HFFc6 (cell line): ENCODE measurements around the gene PNPLA1. TPM values are rescaled to one million over a fixed set of nuclear protein-coding genes. Genes with fewer than 3 reads are reported as not detected.

ENCODE experiments used
- DNase-seq: peaks from one replicate; pipeline ENCODE4 v3.0.0-alpha.2; 2018
- H3K27ac Mint-ChIP-seq: 2 replicates; pipeline ENCODE4 v1.8.0; 2020; ENCODE audit warnings: mild to moderate bottlenecking, mixed read lengths
- H3K27me3 Mint-ChIP-seq: 2 replicates; pipeline ENCODE4 v1.8.0; 2021; ENCODE audit warnings: mild to moderate bottlenecking, moderate library complexity, mixed read lengths; ENCODE audit not compliant: insufficient read depth
- H3K36me3 Mint-ChIP-seq: 2 replicates; pipeline ENCODE4 v1.8.0; 2021; ENCODE audit warnings: low read depth, mixed read lengths
- H3K4me1 Mint-ChIP-seq: 2 replicates; pipeline ENCODE4 v1.8.0; 2020; ENCODE audit warnings: low read depth, mixed read lengths
- H3K4me3 Mint-ChIP-seq: 2 replicates; pipeline ENCODE4 v1.8.0; 2020; ENCODE audit warnings: mild to moderate bottlenecking, moderate library complexity, mixed read lengths
- H3K9me3 Mint-ChIP-seq: 2 replicates; pipeline ENCODE4 v1.8.0; 2020; ENCODE audit warnings: mild to moderate bottlenecking, mixed read lengths
- total RNA-seq, 6 experiments: library from RNA; stranded (reverse); fragmentation: NEBNext Ultra II Directional; extraction: Animal tissue kit (Norgen Biotek cat#: 25700); gene quantifications; 2 replicates in 1 of 6; 3 replicates in 5 of 6; pipeline ENCODE4 v1.2.3, GENCODE V29; 2021
- TF ChIP-seq, protein P1 (sequence below): fragments of 200-600 bp; sonication (generic); IDR thresholded peaks from 2 replicates; pipeline ENCODE4 v1.5.0; 2021; ENCODE audit warnings: antibody characterized with exemption, mild to moderate bottlenecking

Gene PNPLA1
- total RNA-seq, 6 experiments from 2014 or later, result not detected

DNA sequence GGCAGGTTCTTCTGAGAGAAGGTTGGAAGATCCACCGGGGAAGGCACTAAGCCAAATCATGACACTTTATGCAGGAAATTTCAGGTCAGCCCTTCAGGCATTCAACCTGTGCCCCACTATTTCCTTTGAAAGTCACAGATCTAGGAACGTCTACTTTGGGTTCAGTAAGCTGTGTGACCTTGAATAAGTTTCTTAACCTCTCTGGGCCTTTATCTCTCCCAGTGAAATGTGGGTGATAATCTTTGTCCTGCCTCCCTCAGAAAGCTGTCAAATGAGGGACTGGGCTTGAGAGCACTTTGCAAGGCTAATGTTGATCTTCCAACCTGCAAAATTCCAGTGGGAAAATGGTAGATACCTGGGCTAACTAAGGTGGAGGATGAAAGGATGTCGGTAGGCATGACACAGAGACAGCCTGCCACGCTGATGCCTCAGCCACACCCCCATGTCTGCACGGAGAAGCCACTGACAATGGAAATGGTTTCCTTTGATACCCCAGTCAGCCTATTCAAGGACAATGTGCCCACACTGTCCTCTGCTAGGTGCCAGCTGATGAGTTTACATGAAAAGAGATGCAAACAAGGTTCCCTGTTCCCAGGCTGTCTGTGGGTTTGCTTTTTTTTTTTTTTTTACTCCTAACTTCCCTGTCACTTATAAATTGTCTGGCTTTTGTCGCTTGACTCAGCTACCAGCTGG is 57.5 kb downstream of the PNPLA1 start:
- Mint-ChIP-seq H3K27ac (no peak overlapping the region), H3K4me1 (no peaks in the 10 kb centered on the region), H3K9me3 (no peaks in the 10 kb centered on the region), H3K36me3 (no peaks in the 10 kb centered on the region), H3K4me3 (no peak overlapping the region), H3K27me3 (peaks cover 53% of the 10 kb centered on the region)
- TF ChIP-seq, protein P1, sequence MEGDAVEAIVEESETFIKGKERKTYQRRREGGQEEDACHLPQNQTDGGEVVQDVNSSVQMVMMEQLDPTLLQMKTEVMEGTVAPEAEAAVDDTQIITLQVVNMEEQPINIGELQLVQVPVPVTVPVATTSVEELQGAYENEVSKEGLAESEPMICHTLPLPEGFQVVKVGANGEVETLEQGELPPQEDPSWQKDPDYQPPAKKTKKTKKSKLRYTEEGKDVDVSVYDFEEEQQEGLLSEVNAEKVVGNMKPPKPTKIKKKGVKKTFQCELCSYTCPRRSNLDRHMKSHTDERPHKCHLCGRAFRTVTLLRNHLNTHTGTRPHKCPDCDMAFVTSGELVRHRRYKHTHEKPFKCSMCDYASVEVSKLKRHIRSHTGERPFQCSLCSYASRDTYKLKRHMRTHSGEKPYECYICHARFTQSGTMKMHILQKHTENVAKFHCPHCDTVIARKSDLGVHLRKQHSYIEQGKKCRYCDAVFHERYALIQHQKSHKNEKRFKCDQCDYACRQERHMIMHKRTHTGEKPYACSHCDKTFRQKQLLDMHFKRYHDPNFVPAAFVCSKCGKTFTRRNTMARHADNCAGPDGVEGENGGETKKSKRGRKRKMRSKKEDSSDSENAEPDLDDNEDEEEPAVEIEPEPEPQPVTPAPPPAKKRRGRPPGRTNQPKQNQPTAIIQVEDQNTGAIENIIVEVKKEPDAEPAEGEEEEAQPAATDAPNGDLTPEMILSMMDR, result no peak
- DNase-seq, result no peak

DNA sequence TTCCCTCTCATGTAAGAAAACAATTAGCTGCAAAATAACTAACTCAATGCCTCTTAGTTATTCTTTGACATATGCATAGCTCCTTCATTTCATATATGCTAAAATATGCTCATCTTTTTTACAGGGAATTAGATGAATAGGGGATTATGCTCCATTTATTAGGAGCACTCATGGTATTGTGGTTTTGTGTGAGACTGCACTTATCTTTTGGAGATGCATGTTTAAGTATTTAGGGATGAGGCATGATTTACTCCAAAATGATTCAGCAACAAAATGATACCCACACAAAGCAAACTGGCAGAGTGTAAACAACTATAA is 58.0 kb downstream of the PNPLA1 start:
- DNase-seq, result no peak
- Mint-ChIP-seq H3K9me3 (no peaks in the 10 kb centered on the region), H3K36me3 (no peaks in the 10 kb centered on the region), H3K4me1 (no peaks in the 10 kb centered on the region), H3K27ac (no peak overlapping the region), H3K4me3 (no peak overlapping the region), H3K27me3 (peaks cover 52% of the 10 kb centered on the region)
- TF ChIP-seq, protein P1, result no peak

DNA sequence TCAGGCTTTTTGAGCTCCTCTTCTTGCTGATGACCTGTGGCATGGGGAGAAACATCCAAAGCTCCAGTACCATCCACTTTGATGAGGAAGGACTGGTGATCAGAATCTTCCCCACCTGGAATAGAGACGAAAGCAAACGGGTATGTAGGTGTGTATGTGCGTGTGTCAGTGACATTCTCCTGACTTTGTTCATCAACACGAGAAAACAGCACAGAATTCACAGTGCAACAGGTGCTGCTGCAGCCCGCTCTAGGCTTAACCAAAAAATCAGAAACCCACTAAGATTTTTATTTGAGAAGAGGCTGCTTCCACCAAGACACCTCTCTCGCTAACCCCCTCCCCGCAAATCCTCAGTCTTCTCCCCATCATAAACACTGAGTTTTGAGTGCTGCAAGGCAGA is 58.7 kb downstream of the PNPLA1 start:
- Mint-ChIP-seq H3K4me1 (no peaks in the 10 kb centered on the region), H3K9me3 (no peaks in the 10 kb centered on the region), H3K27ac (no peak overlapping the region), H3K36me3 (no peaks in the 10 kb centered on the region), H3K27me3 (peaks cover 58% of the 10 kb centered on the region), H3K4me3 (no peak overlapping the region)
- DNase-seq, result no peak
- TF ChIP-seq, protein P1, result no peak

DNA sequence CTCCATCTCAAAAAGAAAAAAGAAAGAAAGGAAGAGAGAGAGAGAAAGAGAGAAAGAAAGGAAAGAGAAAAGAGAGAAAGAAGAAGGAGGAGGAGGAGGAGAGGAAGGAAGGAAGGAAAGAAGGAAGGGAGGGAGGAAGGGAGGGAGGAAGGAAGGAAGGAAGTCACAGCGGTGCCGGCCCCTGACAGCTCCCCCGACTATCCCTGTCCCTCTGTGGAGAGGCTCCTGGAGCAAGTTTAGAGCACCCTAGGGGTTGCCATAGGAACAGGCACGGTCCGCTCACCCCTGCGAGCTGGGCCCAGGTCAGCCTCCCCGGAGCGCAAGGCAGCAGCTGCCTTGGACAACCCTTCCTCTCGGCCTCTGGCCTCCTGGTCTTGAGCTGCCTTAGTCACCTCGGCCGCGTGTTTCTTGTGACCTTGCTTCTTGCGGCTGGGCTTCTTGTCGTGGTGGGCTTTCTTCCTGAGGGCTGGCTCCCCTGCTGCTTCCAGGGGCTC is 60.0 kb downstream of the PNPLA1 start:
- Mint-ChIP-seq H3K4me1 (peaks cover 10% of the 10 kb centered on the region; the same call in 1 of the 2 replicates), H3K36me3 (no peaks in the 10 kb centered on the region), H3K4me3 (no peak overlapping the region), H3K9me3 (no peaks in the 10 kb centered on the region), H3K27ac (no peak overlapping the region), H3K27me3 (peaks cover 66% of the 10 kb centered on the region)
- DNase-seq, result no peak
- TF ChIP-seq, protein P1, result no peak

DNA sequence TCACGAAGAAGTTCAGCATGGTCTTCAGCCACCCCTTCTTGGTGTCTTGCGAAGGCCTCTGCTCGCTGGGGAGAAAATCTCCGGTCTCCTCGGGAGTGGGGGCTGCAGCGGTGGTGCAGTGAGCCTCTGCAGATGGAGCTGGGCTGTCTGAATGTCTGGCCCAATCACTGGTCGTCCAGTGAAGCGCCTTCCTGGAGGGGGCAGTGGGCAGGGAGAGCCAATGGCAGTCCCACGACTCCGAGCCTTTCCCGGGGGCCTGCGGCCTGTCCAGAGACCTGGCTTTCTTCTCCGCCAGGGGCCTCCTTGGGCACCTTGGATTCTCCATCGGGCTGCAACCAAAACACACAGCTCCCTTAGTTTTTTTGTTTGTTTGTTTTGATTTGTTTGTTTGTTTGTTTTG is 60.5 kb downstream of the PNPLA1 start:
- H3K4me3 Mint-ChIP-seq, result no peak overlapping the region
- H3K27me3 Mint-ChIP-seq, result peaks cover 69% of the 10 kb centered on the region
- H3K9me3 Mint-ChIP-seq, result no peaks in the 10 kb centered on the region
- H3K36me3 Mint-ChIP-seq, result no peaks in the 10 kb centered on the region
- H3K27ac Mint-ChIP-seq, result no peak overlapping the region
- peaks cover 11% of the 10 kb centered on the region; the same call in 1 of the 2 replicates for H3K4me1 Mint-ChIP-seq
- no peak for DNase-seq
- TF ChIP-seq, protein P1, result no peak
